ENCODE results near the gene UGGT1.
A peak's percentile ranks its signal among the peaks of the same experiment; 100 is the strongest.

The UGGT1 gene

GRCh38 chr2:128090945-128091725, at the start of gene UGGT1:
Gene UGGT1, plus strand, starts transcription at chr2:128091200. Its CDS starts 158 bp downstream, at chr2:128091358.
- DNase-seq (ENCODE audit: low read depth, low spot score) = peak; percentile 79

GRCh38 chr2:128041561-128041960, 49.4 kb upstream of the UGGT1 start:
- no peak for DNase-seq (ENCODE audit: low read depth, low spot score)

- DNase-seq (ENCODE audit: low read depth, low spot score) = no peak
Measured at GRCh38 chr2:128043041-128043440, 48.0 kb upstream of the UGGT1 start.

GRCh38 chr2:128053331-128053730, 37.7 kb upstream of the UGGT1 start:
- DNase-seq (ENCODE audit: low read depth, low spot score) = no peak

GRCh38 chr2:128054104-128054885, 36.7 kb upstream of the UGGT1 start:
- DNase-seq (ENCODE audit: low read depth, low spot score) = no peak

- no peak for DNase-seq (ENCODE audit: low read depth, low spot score)
Measured at GRCh38 chr2:128057334-128057733, 33.7 kb upstream of the UGGT1 start.

- DNase-seq (ENCODE audit: low read depth, low spot score) = no peak
Measured at GRCh38 chr2:128058114-128058513, 32.9 kb upstream of the UGGT1 start.

GRCh38 chr2:128062571-128062970, 28.4 kb upstream of the UGGT1 start:
- DNase-seq (ENCODE audit: low read depth, low spot score) = no peak

- DNase-seq (ENCODE audit: low read depth, low spot score) = no peak
Measured at GRCh38 chr2:128064353-128064752, 26.6 kb upstream of the UGGT1 start.

GRCh38 chr2:128069769-128070168, 21.2 kb upstream of the UGGT1 start:
- DNase-seq (ENCODE audit: low read depth, low spot score) = no peak

GRCh38 chr2:128073278-128073677, 17.7 kb upstream of the UGGT1 start:
- DNase-seq (ENCODE audit: low read depth, low spot score) = no peak

GRCh38 chr2:128076461-128077106, 14.4 kb upstream of the UGGT1 start:
- no peak for DNase-seq (ENCODE audit: low read depth, low spot score)

- no peak for DNase-seq (ENCODE audit: low read depth, low spot score)
Measured at GRCh38 chr2:128084757-128085156, 6.2 kb upstream of the UGGT1 start.

GRCh38 chr2:128086244-128086643, 4.8 kb upstream of the UGGT1 start:
- no peak for DNase-seq (ENCODE audit: low read depth, low spot score)

- DNase-seq (ENCODE audit: low read depth, low spot score) = no peak
Measured at GRCh38 chr2:128090575-128090944, 440 bp upstream of the UGGT1 start.

- no peak for DNase-seq (ENCODE audit: low read depth, low spot score)
Measured at GRCh38 chr2:128091726-128092080, 703 bp downstream of the UGGT1 start.

GRCh38 chr2:128092656-128093055, 1.7 kb downstream of the UGGT1 start:
- no peak for DNase-seq (ENCODE audit: low read depth, low spot score)

GRCh38 chr2:128093762-128094161, 2.8 kb downstream of the UGGT1 start:
- no peak for DNase-seq (ENCODE audit: low read depth, low spot score)

- no peak for DNase-seq (ENCODE audit: low read depth, low spot score)
Measured at GRCh38 chr2:128095201-128095600, 4.2 kb downstream of the UGGT1 start.

GRCh38 chr2:128103407-128103806, 12.4 kb downstream of the UGGT1 start:
- no peak for DNase-seq (ENCODE audit: low read depth, low spot score)

GRCh38 chr2:128105072-128105471, 14.1 kb downstream of the UGGT1 start:
- no peak for DNase-seq (ENCODE audit: low read depth, low spot score)

- DNase-seq (ENCODE audit: low read depth, low spot score) = no peak
Measured at GRCh38 chr2:128108166-128108565, 17.2 kb downstream of the UGGT1 start.

- no peak for DNase-seq (ENCODE audit: low read depth, low spot score)
Measured at GRCh38 chr2:128109243-128109642, 18.2 kb downstream of the UGGT1 start.

Measured in activated naive CD8-positive, alpha-beta T cell treated with anti-CD3 and anti-CD28 coated beads, Interleukin-2, amount 50 U/mL, for 16 hours (primary cell).